HepG2 (cell line): ENCODE measurements around the gene PLSCR4. TPM values are rescaled to one million over a fixed set of nuclear protein-coding genes. Genes with fewer than 3 reads are reported as not detected.

Source experiments
- ATAC-seq: fragments of 200-7000 bp; cut with Tn5 transposase; 3 replicates; pipeline ENCODE4 v1.9.1; 2020; ENCODE audit warnings: mild to moderate bottlenecking, moderate library complexity
- BruUV-seq: library from RNA; stranded (reverse); fragments of 400-500 nt; replicated peaks from 2 replicates; lab custom pipeline; 2021; lab: Mats Ljungman, UMichigan
- CTCF ChIA-PET: fragments of 300-600 bp; formaldehyde crosslinking; extraction: SDS; loops from one replicate; lab custom pipeline; 2021; ENCODE audit warnings: low total read pairs, inconsistent platforms, low intra/inter-chr PET ratio; lab: Yijun Ruan, JAX
- POLR2A ChIA-PET: fragments of 350-600 bp; sonication (Branson Sonifier 250); formaldehyde crosslinking; loops from one replicate; lab custom pipeline; 2020; ENCODE audit warnings: antibody characterized with exemption, inconsistent platforms; lab: Yijun Ruan, JAX
- DNase-seq: peaks from one replicate; pipeline ENCODE4 v3.0.0-alpha.2; 2015; ENCODE audit warnings: low spot score
- FAIRE-seq: peaks from 3 replicates; lab custom pipeline; 2011; peaks lifted over from hg19 to GRCh38; lab: Jason Lieb, UNC
- H2AFZ ChIP-seq: one replicate; pipeline ENCODE4 v1.6.1; 2011; ENCODE audit warnings: low read length, inconsistent platforms
- H3K27ac ChIP-seq: fragments of 300-600 bp; 3 replicates; pipeline ENCODE4 v1.8.0; 2011; ENCODE audit warnings: mixed run types, mild to moderate bottlenecking, mixed read lengths, low read length, inconsistent platforms; ENCODE audit not compliant: insufficient read depth; ENCODE audit errors: extremely low read length
- H3K27me3 ChIP-seq, 2 experiments: fragments of 200-600 bp in 1 of 2; 2 replicates in 1 of 2; 3 replicates in 1 of 2; pipeline versions ENCODE4 v1.6.0 to v1.8.0; 2011; ENCODE audit warnings: low read length in 2 of 2, mild to moderate bottlenecking in 2 of 2, moderate library complexity in 2 of 2, inconsistent platforms in 1 of 2; ENCODE audit not compliant: insufficient read depth in 2 of 2, control insufficient read depth in 1 of 2
- H3K36me3 ChIP-seq, 2 experiments: fragments of 200-600 bp in 1 of 2; replicated peaks in 1 of 2; 2 replicates in 1 of 2; 3 replicates in 1 of 2; pipeline versions ENCODE4 v1.5.1 to v1.8.0; 2011; ENCODE audit warnings: low read length in 2 of 2, inconsistent platforms in 1 of 2; ENCODE audit not compliant: insufficient read depth in 2 of 2, control insufficient read depth in 1 of 2
- H3K4me1 ChIP-seq: 2 replicates; pipeline ENCODE4 v1.5.1; 2012; ENCODE audit warnings: low read length, inconsistent platforms; ENCODE audit not compliant: insufficient read depth
- H3K4me2 ChIP-seq: 2 replicates; pipeline ENCODE4 v1.6.0; 2011; ENCODE audit warnings: low read depth, low read length, inconsistent platforms
- H3K4me3 ChIP-seq, 3 experiments: fragments of 200-600 bp in 1 of 3; sonication (generic), shearing (Covaris generic) in 1 of 3; replicated peaks in 1 of 3; 2 replicates each; pipeline ENCODE4 v1.5.1; 2011 to 2016; ENCODE audit warnings: low read length in 3 of 3, inconsistent platforms in 2 of 3, low read depth in 2 of 3, mild to moderate bottlenecking in 2 of 3, control low read depth in 1 of 3, mixed read lengths in 1 of 3; ENCODE audit not compliant: insufficient read depth in 1 of 3
- H3K79me2 ChIP-seq: one replicate; pipeline ENCODE4 v1.6.1; 2011; ENCODE audit warnings: low read length, inconsistent platforms; ENCODE audit not compliant: insufficient read depth
- H3K9ac ChIP-seq: 2 replicates; pipeline ENCODE4 v1.6.0; 2011; ENCODE audit warnings: mild to moderate bottlenecking, low read depth, low read length, inconsistent platforms; ENCODE audit not compliant: insufficient read depth
- H3K9me3 ChIP-seq: 2 replicates; pipeline ENCODE4 v1.5.1; 2012; ENCODE audit warnings: mild to moderate bottlenecking, low read length
- H4K20me1 ChIP-seq: 2 replicates; pipeline ENCODE4 v1.6.0; 2011; ENCODE audit warnings: inconsistent platforms, mild to moderate bottlenecking, low read length, moderate library complexity; ENCODE audit not compliant: insufficient read depth
- CREM ChIP-seq, 2 experiments: sonication (generic) in 1 of 2; formaldehyde crosslinking in 1 of 2; IDR thresholded peaks; 2 replicates each; pipeline versions ENCODE4 v1.4.0 to v1.6.1; 2016 to 2020; ENCODE audit warnings: antibody characterized with exemption in 1 of 2, mild to moderate bottlenecking in 1 of 2, missing genetic modification reagents in 1 of 2
- GATAD2A ChIP-seq: IDR thresholded peaks from 2 replicates; pipeline ENCODE4 v1.6.1; 2016
- PHF21A ChIP-seq: sonication (generic); formaldehyde crosslinking; IDR thresholded peaks from 2 replicates; pipeline ENCODE4 v1.5.0; 2020; ENCODE audit warnings: mild to moderate bottlenecking, missing genetic modification reagents
- RAD21 ChIP-seq: fragments of 450-650 bp; formaldehyde crosslinking; IDR thresholded peaks from 2 replicates; pipeline ENCODE4 v1.5.0; 2020; ENCODE audit warnings: mild to moderate bottlenecking
- SMYD3 ChIP-seq: sonication (generic); formaldehyde crosslinking; IDR thresholded peaks from 2 replicates; pipeline ENCODE4 v1.8.1; 2023; ENCODE audit warnings: mild to moderate bottlenecking, missing genetic modification reagents
- THRA ChIP-seq: sonication (generic); formaldehyde crosslinking; IDR thresholded peaks from 2 replicates; pipeline ENCODE4 v1.4.0; 2020; ENCODE audit warnings: missing genetic modification reagents, borderline replicate concordance
- ZMYM2 ChIP-seq: sonication (generic); formaldehyde crosslinking; IDR thresholded peaks from 2 replicates; pipeline ENCODE4 v1.8.0; 2022; ENCODE audit warnings: mild to moderate bottlenecking, missing genetic modification reagents
- WGBS: methylation state at CpG from one replicate; pipeline ENCODE4 v1.1.6; 2017; ENCODE audit warnings: low lambda C conversion rate; 5-methylcytosine and 5-hydroxymethylcytosine counted together
- in situ Hi-C: cut with HindIII; loops from 2 replicates; pipeline ENCODE4 v1.10.0; 2017; ENCODE audit warnings: low pct_unique_long_range_greater_than_20kb; ENCODE audit not compliant: extremely low pct_ligation_motif_present
- intact Hi-C: fragments of 100-400 bp; cut with micrococcal nuclease; formaldehyde crosslinking; loops from one replicate; pipeline ENCODE4 v1.10.0; 2022; ENCODE audit not compliant: unreplicated experiment
- polyA plus RNA-seq, 8 experiments: library from polyadenylated mRNA; depleted of rRNA in 3 of 8; stranded (reverse) in 7 of 8; unstranded in 1 of 8; fragments of >200 nt; fragmentation: Illumina TruSeq in 4 of 8; extraction: Trizol in 4 of 8; gene quantifications; 2 replicates each; pipeline versions ENCODE4 v1.2.1 to v1.2.3, GENCODE V29; 2011 to 2016; ENCODE audit warnings: low read depth in 4 of 8, missing spikeins in 1 of 8, mixed read lengths in 1 of 8; ENCODE audit not compliant: insufficient read depth in 1 of 8
- total RNA-seq, 5 experiments: library from RNA; depleted of rRNA; stranded (reverse); fragments of >200 nt; fragmentation: Illumina TruSeq; extraction: Trizol; gene quantifications; 2 replicates each; pipeline ENCODE4 v1.2.3, GENCODE V29; 2016; ENCODE audit warnings: low read depth in 1 of 5

Gene PLSCR4
- total and polyA plus RNA-seq, 2 of the 13 experiments (the other 11 are each of a cell fraction or from before 2014, with no cell fraction given) = 1.5 to 59.0 TPM

DNA sequence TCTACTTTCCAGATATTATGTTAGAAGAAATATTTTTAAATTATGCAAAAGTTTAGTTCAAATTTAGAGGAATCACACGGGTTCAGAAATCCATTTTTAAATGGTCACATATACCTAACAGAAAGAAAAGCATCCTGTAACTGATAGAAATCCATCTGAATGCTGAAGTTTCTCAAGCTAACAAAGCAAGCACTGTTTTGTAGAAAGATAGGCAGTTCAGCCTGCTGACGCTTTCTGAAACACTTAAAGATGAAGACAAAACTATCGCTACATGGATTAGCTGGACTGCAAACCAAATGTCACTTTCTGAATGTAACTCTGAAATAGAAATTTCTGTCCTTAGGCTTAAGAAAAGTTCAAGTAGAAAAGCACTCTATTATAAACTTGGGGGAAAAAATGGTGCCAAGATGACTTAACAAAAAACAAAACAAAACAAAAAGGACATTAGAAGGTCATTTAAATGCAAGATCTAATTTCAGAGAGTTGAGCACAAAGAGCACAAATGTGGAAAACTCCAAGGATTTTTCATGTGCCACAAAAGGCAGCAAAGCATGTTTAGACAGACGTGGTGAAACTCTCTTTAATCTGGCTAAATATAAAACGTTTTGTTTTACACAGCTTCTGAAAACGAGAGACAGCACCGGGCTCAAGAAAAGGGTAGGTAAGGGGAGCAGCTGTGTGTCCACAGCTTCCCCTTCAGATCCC is 91.1 kb downstream of the PLSCR4 start:
- H3K79me2 ChIP-seq = peaks cover 65% of the 10 kb centered on the region
- intact Hi-C loops = loop anchor here (1.0 to 10.0 kb wide), 5 partner anchors 32 to 1205 kb away; no protein-coding TSS in a partner anchor
- no TSS peak for BruUV-seq

More for the DNA sequence above, 91.1 kb downstream of the PLSCR4 start:
- ChIA-PET CTCF (interaction anchor here (1.5 kb wide), 1 partner anchor 94 kb away, joined by 7 read pairs; no protein-coding TSS in a partner anchor), POLR2A (interaction anchor here (0.7 to 2.5 kb wide), 11 partner anchors 12 to 421 kb away, joined by 3 to 17 read pairs (median 9); no protein-coding TSS in a partner anchor)
- Histone ChIP-seq H3K27ac (peak overlapping the region; percentile 97), H3K4me1 (peaks cover 65% of the 10 kb centered on the region), H3K36me3 (no peaks in the 10 kb centered on the region; a peak in 2 of 5 replicates), H3K27me3 (no peaks in the 10 kb centered on the region; a peak in 1 of 5 replicates), H3K9ac (peak overlapping the region; percentile 92), H3K4me3 (peak overlapping the region; percentile 94 to 96 (median 94)), H3K9me3 (no peaks in the 10 kb centered on the region), H4K20me1 (peaks cover 59% of the 10 kb centered on the region), H3K4me2 (peak overlapping the region; percentile 87), H2AFZ (no peak overlapping the region)
- in situ Hi-C loops = loop anchor here (10.0 kb wide), 1 partner anchor 95 kb away; no protein-coding TSS in a partner anchor
- TF ChIP-seq PHF21A (CRISPR knock-in tag) (0 out of 2 replicates have a peak, but pooled peaks have one; percentile 33), GATAD2A (CRISPR knock-in tag) (peak; percentile 21; the same call in 1 of the 2 replicates), ZMYM2 (CRISPR knock-in tag) (no peak), SMYD3 (CRISPR knock-in tag) (0 out of 2 replicates have a peak, but pooled peaks have one; percentile 16), CREM (IDR thresholded peaks at IDR 0.05) (no peak), CREM (CRISPR knock-in tag; IDR thresholded peaks at IDR 0.05) (no peak), RAD21 (0 out of 2 replicates have a peak, but pooled peaks have one; percentile 14), THRA (CRISPR knock-in tag) (0 out of 2 replicates have a peak, but pooled peaks have one; percentile 29)
- DNase-seq = no peak
- ATAC-seq = no peak
- WGBS = 4% methylated on average over 7 of the region's 7 CpGs
- no peak for FAIRE-seq
